HEK293 (cell line): ENCODE results near the gene AKAP6.

Experiments
- ATF2 ChIP-seq: fragments of 450-650 bp; formaldehyde crosslinking; IDR thresholded peaks from 2 replicates; pipeline ENCODE4 v1.5.1; 2016; ENCODE audit warnings: missing biosample characterization, missing genetic modification characterization, low read depth
- BCL11A ChIP-seq: fragments of 450-650 bp; formaldehyde crosslinking; IDR thresholded peaks from 2 replicates; pipeline ENCODE4 v1.5.1; 2016; ENCODE audit warnings: low read depth, missing biosample characterization, missing genetic modification characterization
- CTCF ChIP-seq: fragments of 450-650 bp; formaldehyde crosslinking; IDR thresholded peaks from 2 replicates; pipeline ENCODE4 v1.5.1; 2016; ENCODE audit warnings: missing biosample characterization, missing genetic modification characterization
- PRDM2 ChIP-seq: fragments of 450-650 bp; formaldehyde crosslinking; IDR thresholded peaks from 2 replicates; pipeline ENCODE4 v1.5.1; 2016; ENCODE audit warnings: missing biosample characterization, missing genetic modification characterization, borderline replicate concordance
- SP2 ChIP-seq: fragments of 450-650 bp; formaldehyde crosslinking; IDR thresholded peaks from 2 replicates; pipeline ENCODE4 v1.5.1; 2016; ENCODE audit warnings: missing biosample characterization, missing genetic modification characterization
- ZBTB21 ChIP-seq: fragments of 450-650 bp; formaldehyde crosslinking; IDR thresholded peaks from 2 replicates; pipeline ENCODE4 v1.5.1; 2017; ENCODE audit warnings: missing biosample characterization, missing genetic modification characterization
- ZNF23 ChIP-seq: fragments of 450-650 bp; formaldehyde crosslinking; IDR thresholded peaks from 2 replicates; pipeline ENCODE4 v1.5.1; 2016; ENCODE audit warnings: missing biosample characterization, missing genetic modification characterization, borderline replicate concordance
- ZNF274 ChIP-seq, 2 experiments: fragments of 200-500 bp in 1 of 2; fragments of 450-650 bp in 1 of 2; sonication (Bioruptor generic) in 1 of 2; formaldehyde crosslinking in 1 of 2; IDR thresholded peaks; 2 replicates each; pipeline versions ENCODE4 v1.5.1 to v1.6.1; 2014 to 2016; ENCODE audit warnings: borderline replicate concordance in 1 of 2, inconsistent platforms in 1 of 2, low read length in 1 of 2, missing biosample characterization in 1 of 2, missing genetic modification characterization in 1 of 2
- ZNF398 ChIP-seq: fragments of 450-650 bp; formaldehyde crosslinking; IDR thresholded peaks from 2 replicates; pipeline ENCODE4 v1.5.1; 2017; ENCODE audit warnings: missing biosample characterization, missing genetic modification characterization
- ZNF530 ChIP-seq: fragments of 450-650 bp; formaldehyde crosslinking; IDR thresholded peaks from 2 replicates; pipeline ENCODE4 v1.5.1; 2016; ENCODE audit warnings: low read depth, missing biosample characterization, missing genetic modification characterization
- ZNF580 ChIP-seq: fragments of 450-650 bp; formaldehyde crosslinking; IDR thresholded peaks from 2 replicates; pipeline ENCODE4 v1.5.1; 2016; ENCODE audit warnings: missing biosample characterization, missing genetic modification characterization
- ZNF677 ChIP-seq: fragments of 450-650 bp; IDR thresholded peaks from 2 replicates; pipeline ENCODE4 v1.5.0; 2018; ENCODE audit warnings: missing biosample characterization, mild to moderate bottlenecking, missing genetic modification characterization, moderate library complexity

GRCh38 chr14:32358781-32359180, 29.7 kb downstream of the AKAP6 start:
- TF ChIP-seq ZNF580 (tag by site-specific recombination), result no peak
- no peak for TF ChIP-seq ZNF274 (IDR thresholded peaks at IDR 0.05; ENCODE audit: low read length)
- TF ChIP-seq ZNF274 (tag by site-specific recombination; IDR thresholded peaks at IDR 0.05; ENCODE audit: borderline replicate concordance), result no peak
- TF ChIP-seq ZNF398 (tag by site-specific recombination), result no peak
- TF ChIP-seq ZNF677 (tag by site-specific recombination), result no peak
- no peak for TF ChIP-seq PRDM2
- TF ChIP-seq CTCF, result no peak
- no peak for TF ChIP-seq ATF2
- no peak for TF ChIP-seq SP2 (tag by site-specific recombination)
- TF ChIP-seq ZNF530 (tag by site-specific recombination), result no peak
- TF ChIP-seq BCL11A, result no peak
- no peak for TF ChIP-seq ZNF23 (tag by site-specific recombination)
- no peak for TF ChIP-seq ZBTB21
